Measurements from ENCODE around the gene FEZF1. TPM values are rescaled to one million over a fixed set of nuclear protein-coding genes. Genes with fewer than 3 reads are reported as not detected.

Gene FEZF1
- total RNA-seq, 1 experiment from 2014 or later, result not detected

GRCh38 chr7:122299624-122300210 lies 4.8 kb downstream of the FEZF1 start:
- no peak overlapping the region for H3K27ac ChIP-seq
- no peaks in the 10 kb centered on the region for H3K9me2 ChIP-seq (ENCODE audit: insufficient read depth)
- H3K79me2 ChIP-seq (ENCODE audit: low read depth), result no peaks in the 10 kb centered on the region
- BruUV-seq (replicated peaks), result no TSS peak
- TF ChIP-seq, protein P1, sequence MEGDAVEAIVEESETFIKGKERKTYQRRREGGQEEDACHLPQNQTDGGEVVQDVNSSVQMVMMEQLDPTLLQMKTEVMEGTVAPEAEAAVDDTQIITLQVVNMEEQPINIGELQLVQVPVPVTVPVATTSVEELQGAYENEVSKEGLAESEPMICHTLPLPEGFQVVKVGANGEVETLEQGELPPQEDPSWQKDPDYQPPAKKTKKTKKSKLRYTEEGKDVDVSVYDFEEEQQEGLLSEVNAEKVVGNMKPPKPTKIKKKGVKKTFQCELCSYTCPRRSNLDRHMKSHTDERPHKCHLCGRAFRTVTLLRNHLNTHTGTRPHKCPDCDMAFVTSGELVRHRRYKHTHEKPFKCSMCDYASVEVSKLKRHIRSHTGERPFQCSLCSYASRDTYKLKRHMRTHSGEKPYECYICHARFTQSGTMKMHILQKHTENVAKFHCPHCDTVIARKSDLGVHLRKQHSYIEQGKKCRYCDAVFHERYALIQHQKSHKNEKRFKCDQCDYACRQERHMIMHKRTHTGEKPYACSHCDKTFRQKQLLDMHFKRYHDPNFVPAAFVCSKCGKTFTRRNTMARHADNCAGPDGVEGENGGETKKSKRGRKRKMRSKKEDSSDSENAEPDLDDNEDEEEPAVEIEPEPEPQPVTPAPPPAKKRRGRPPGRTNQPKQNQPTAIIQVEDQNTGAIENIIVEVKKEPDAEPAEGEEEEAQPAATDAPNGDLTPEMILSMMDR (conservative IDR thresholded peaks at IDR 0.05), result no peak
- H4K20me1 ChIP-seq (ENCODE audit: insufficient read depth), result no peaks in the 10 kb centered on the region
- H3F3A ChIP-seq (ENCODE audit: insufficient read depth, low read depth), result no peaks in the 10 kb centered on the region
- no peaks in the 10 kb centered on the region for H3K36me3 ChIP-seq (ENCODE audit: low read depth)
- ChIA-PET CTCF (interaction anchor here (0.5 kb wide), 1 partner anchor 348 kb away, joined by 4 read pairs; no protein-coding TSS in a partner anchor), POLR2A (ENCODE audit: unreplicated experiment) (no interaction called here)
- H3K27me3 ChIP-seq (ENCODE audit: insufficient read depth, low read depth), result no peaks in the 10 kb centered on the region
- no peak overlapping the region for H3K4me3 ChIP-seq
- H3K4me2 ChIP-seq, result no peak overlapping the region
- DNase-seq, result no peak
- intact Hi-C loops (cut with micrococcal nuclease; ENCODE audit: unreplicated experiment), result loop anchor here (10.0 kb wide), 1 partner anchor 225 kb away; no protein-coding TSS in a partner anchor
- H3K9me3 ChIP-seq (ENCODE audit: insufficient read depth, low read depth), result no peaks in the 10 kb centered on the region; the same call in 1 of the 2 replicates
- no peaks in the 10 kb centered on the region for H3K4me1 ChIP-seq (replicated peaks; ENCODE audit: insufficient read depth)
- H2AFZ ChIP-seq, result no peak overlapping the region

DNA sequence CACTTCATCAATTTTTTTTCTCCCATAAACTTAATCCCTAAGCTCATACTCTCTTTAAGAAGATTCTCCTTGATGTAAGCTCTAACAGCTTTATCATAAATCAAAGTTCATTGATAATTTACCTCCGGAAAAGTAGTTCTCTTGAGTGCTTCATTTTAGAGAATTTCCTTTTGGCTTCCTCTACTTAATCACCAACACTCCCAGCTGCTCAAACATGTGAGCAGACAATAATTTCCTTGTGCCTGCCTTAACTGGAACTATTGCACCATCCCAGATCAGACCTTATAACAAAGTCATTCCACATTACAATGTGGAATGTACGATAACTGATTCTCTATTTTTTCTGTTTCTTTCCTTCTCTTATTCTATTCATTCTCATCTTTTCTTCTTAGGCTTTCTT lies 5.9 kb downstream of the FEZF1 start:
- no peaks in the 10 kb centered on the region for H3K27me3 ChIP-seq (ENCODE audit: insufficient read depth, low read depth)
- ChIA-PET CTCF (no interaction called here), POLR2A (ENCODE audit: unreplicated experiment) (no interaction called here)
- H3K36me3 ChIP-seq (ENCODE audit: low read depth), result no peaks in the 10 kb centered on the region
- no peaks in the 10 kb centered on the region for H4K20me1 ChIP-seq (ENCODE audit: insufficient read depth)
- no peak overlapping the region for H3K4me3 ChIP-seq
- H3F3A ChIP-seq (ENCODE audit: insufficient read depth, low read depth), result no peaks in the 10 kb centered on the region
- H3K9me2 ChIP-seq (ENCODE audit: insufficient read depth), result no peaks in the 10 kb centered on the region; the same call in 1 of the 2 replicates
- TF ChIP-seq, protein P1 (conservative IDR thresholded peaks at IDR 0.05), result no peak
- TF ChIP-seq EZH2 (IDR thresholded peaks at IDR 0.05; ENCODE audit: low read depth), result no peak
- H3K4me2 ChIP-seq, result no peak overlapping the region
- H3K9me3 ChIP-seq (ENCODE audit: insufficient read depth, low read depth), result no peaks in the 10 kb centered on the region; the same call in 1 of the 2 replicates
- intact Hi-C loops (cut with micrococcal nuclease; ENCODE audit: unreplicated experiment), result no loop called here
- H2AFZ ChIP-seq, result no peak overlapping the region
- no peak for DNase-seq
- no peaks in the 10 kb centered on the region for H3K4me1 ChIP-seq (replicated peaks; ENCODE audit: insufficient read depth)
- BruUV-seq (replicated peaks), result no TSS peak
- no peak overlapping the region for H3K27ac ChIP-seq
- no peaks in the 10 kb centered on the region for H3K79me2 ChIP-seq (ENCODE audit: low read depth)

GRCh38 chr7:122298131-122298530 lies 6.4 kb downstream of the FEZF1 start:
- H3K4me3 ChIP-seq, result no peak overlapping the region
- H3F3A ChIP-seq (ENCODE audit: insufficient read depth, low read depth), result no peaks in the 10 kb centered on the region
- H3K36me3 ChIP-seq (ENCODE audit: low read depth), result no peaks in the 10 kb centered on the region
- no peak overlapping the region for H3K4me2 ChIP-seq
- TF ChIP-seq, protein P1 (conservative IDR thresholded peaks at IDR 0.05), result no peak
- TF ChIP-seq EZH2 (IDR thresholded peaks at IDR 0.05; ENCODE audit: low read depth), result no peak
- no peaks in the 10 kb centered on the region for H4K20me1 ChIP-seq (ENCODE audit: insufficient read depth)
- CTCF ChIA-PET, result no interaction called here
- DNase-seq, result no peak
- intact Hi-C loops (cut with micrococcal nuclease; ENCODE audit: unreplicated experiment), result no loop called here
- BruUV-seq (replicated peaks), result no TSS peak
- no peaks in the 10 kb centered on the region; the same call in 1 of the 2 replicates for H3K9me2 ChIP-seq (ENCODE audit: insufficient read depth)
- H3K27ac ChIP-seq, result no peak overlapping the region
- no peaks in the 10 kb centered on the region for H3K79me2 ChIP-seq (ENCODE audit: low read depth)
- H2AFZ ChIP-seq, result no peak overlapping the region
- POLR2A ChIA-PET (ENCODE audit: unreplicated experiment), result no interaction called here
- no peaks in the 10 kb centered on the region for H3K27me3 ChIP-seq (ENCODE audit: insufficient read depth, low read depth)
- H3K9me3 ChIP-seq (ENCODE audit: insufficient read depth, low read depth), result no peaks in the 10 kb centered on the region; the same call in 1 of the 2 replicates
- no peaks in the 10 kb centered on the region for H3K4me1 ChIP-seq (replicated peaks; ENCODE audit: insufficient read depth)

Measured in PC-9 (cell line).